ENCODE measurements around the gene ADGRG6.

DNA sequence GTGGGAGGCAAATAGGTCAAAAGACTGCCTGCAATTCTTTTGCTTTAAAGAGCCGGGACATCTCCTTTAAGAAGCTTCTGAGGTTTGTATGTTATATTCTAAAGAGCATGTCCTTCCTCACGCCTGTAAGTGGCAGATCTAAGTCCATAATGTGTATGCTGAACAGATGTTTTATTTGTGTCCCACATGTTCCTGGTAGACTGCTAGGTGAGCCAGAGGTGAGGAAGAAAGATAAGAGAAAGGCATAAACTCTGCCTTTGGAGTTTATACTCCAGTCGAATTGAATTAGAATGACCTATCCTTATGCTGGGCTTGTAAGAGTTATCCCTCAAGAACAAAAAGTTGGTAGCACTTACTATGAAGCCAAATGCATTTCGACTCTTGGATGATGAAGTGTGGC lies 27.2 kb upstream of the ADGRG6 start:
- TF ChIP-seq POLR2A (IDR thresholded peaks at IDR 0.05), result no peak
- TF ChIP-seq, protein P1, sequence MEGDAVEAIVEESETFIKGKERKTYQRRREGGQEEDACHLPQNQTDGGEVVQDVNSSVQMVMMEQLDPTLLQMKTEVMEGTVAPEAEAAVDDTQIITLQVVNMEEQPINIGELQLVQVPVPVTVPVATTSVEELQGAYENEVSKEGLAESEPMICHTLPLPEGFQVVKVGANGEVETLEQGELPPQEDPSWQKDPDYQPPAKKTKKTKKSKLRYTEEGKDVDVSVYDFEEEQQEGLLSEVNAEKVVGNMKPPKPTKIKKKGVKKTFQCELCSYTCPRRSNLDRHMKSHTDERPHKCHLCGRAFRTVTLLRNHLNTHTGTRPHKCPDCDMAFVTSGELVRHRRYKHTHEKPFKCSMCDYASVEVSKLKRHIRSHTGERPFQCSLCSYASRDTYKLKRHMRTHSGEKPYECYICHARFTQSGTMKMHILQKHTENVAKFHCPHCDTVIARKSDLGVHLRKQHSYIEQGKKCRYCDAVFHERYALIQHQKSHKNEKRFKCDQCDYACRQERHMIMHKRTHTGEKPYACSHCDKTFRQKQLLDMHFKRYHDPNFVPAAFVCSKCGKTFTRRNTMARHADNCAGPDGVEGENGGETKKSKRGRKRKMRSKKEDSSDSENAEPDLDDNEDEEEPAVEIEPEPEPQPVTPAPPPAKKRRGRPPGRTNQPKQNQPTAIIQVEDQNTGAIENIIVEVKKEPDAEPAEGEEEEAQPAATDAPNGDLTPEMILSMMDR (IDR thresholded peaks at IDR 0.05), result no peak

Measured in body of pancreas (tissue), 4 donors.